ENCODE results near the gene CR1. TPM values are rescaled to one million over a fixed set of nuclear protein-coding genes. Genes with fewer than 3 reads are reported as not detected.

Gene CR1
- total and polyA plus RNA-seq, 9 of the 15 experiments (the other 6 are each of a cell fraction or from before 2014, with no cell fraction given): 0.07 to 0.47 (median 0.18) TPM

GRCh38 chr1:207454046-207454964, 41.7 kb upstream of the CR1 start, which contains the start of gene CR2 (continued):
- no peak; the same call in 1 of the 2 replicates for TF ChIP-seq ZNF511 (CRISPR knock-in tag; IDR thresholded peaks at IDR 0.05)
- TF ChIP-seq ZNF707 (CRISPR knock-in tag; conservative IDR thresholded peaks at IDR 0.05): no peak
- no peak for TF ChIP-seq BDP1 (IDR thresholded peaks at IDR 0.05; ENCODE audit: insufficient read depth, insufficient read length)
- TF ChIP-seq RNF219 (CRISPR knock-in tag; IDR thresholded peaks at IDR 0.05): no peak
- TF ChIP-seq HDAC6 (IDR thresholded peaks at IDR 0.05; ENCODE audit: low read depth, low read length): no peak
- TF ChIP-seq ZEB2 (IDR thresholded peaks at IDR 0.05): no peak
- TF ChIP-seq EZH2 (IDR thresholded peaks at IDR 0.05; ENCODE audit: borderline replicate concordance, low read depth, low read length): no peak
- TF ChIP-seq E2F3 (CRISPR knock-in tag; IDR thresholded peaks at IDR 0.05): no peak
- no peak for TF ChIP-seq XRCC3 (IDR thresholded peaks at IDR 0.05)
- no peak for TF ChIP-seq ZC3H4 (CRISPR knock-in tag; IDR thresholded peaks at IDR 0.05; ENCODE audit: borderline replicate concordance)
- no peak for TF ChIP-seq MED1 (CRISPR knock-in tag; IDR thresholded peaks at IDR 0.05; ENCODE audit: borderline replicate concordance)
- no peak for TF ChIP-seq NFATC3 (IDR thresholded peaks at IDR 0.05)
- TF ChIP-seq BRF2 (IDR thresholded peaks at IDR 0.05; ENCODE audit: borderline replicate concordance, insufficient read depth, insufficient read length): no peak
- TF ChIP-seq FOXA3 (CRISPR knock-in tag; conservative IDR thresholded peaks at IDR 0.05 in 1 of 2, IDR thresholded peaks at IDR 0.05 in 1 of 2): 0 out of 4 replicates have a peak, but pooled peaks of 1 of the 2 experiments have one; percentile 66
- TF ChIP-seq ZFP36 (IDR thresholded peaks at IDR 0.05; ENCODE audit: low read depth, low read length, partially characterized antibody): no peak
- no peak for TF ChIP-seq THRAP3 (IDR thresholded peaks at IDR 0.05; ENCODE audit: borderline replicate concordance)
- no peak for TF ChIP-seq YY1 (IDR thresholded peaks at IDR 0.05; ENCODE audit: borderline replicate concordance in 1 of 3, control insufficient read depth in 1 of 3, extremely low read depth in 1 of 3, insufficient read depth in 3 of 3, insufficient read length in 1 of 3, insufficient replicate concordance in 2 of 3, low read depth in 1 of 3, low read length in 2 of 3)
- no peak for TF ChIP-seq GTF2F1 (IDR thresholded peaks at IDR 0.05; ENCODE audit: low read depth, low read length)
- TF ChIP-seq TRIM24 (IDR thresholded peaks at IDR 0.05): no peak
- no peak for TF ChIP-seq ZNF121 (CRISPR knock-in tag; conservative IDR thresholded peaks at IDR 0.05)
- TF ChIP-seq FOXJ2 (tag; IDR thresholded peaks at IDR 0.05): no peak
- TF ChIP-seq RBFOX2 (IDR thresholded peaks at IDR 0.05; ENCODE audit: low read depth, low read length): peak; percentile 51; the same call in 1 of the 2 replicates
- TF ChIP-seq TCF15 (CRISPR knock-in tag; IDR thresholded peaks at IDR 0.05): no peak
